Measurements from ENCODE around the gene DPP4. TPM values are rescaled to one million over a fixed set of nuclear protein-coding genes. Genes with fewer than 3 reads are reported as not detected.

DPP4 gene
- total and polyA plus RNA-seq, 8 donors: 28.0 to 105 (median 44.1) TPM

DNA sequence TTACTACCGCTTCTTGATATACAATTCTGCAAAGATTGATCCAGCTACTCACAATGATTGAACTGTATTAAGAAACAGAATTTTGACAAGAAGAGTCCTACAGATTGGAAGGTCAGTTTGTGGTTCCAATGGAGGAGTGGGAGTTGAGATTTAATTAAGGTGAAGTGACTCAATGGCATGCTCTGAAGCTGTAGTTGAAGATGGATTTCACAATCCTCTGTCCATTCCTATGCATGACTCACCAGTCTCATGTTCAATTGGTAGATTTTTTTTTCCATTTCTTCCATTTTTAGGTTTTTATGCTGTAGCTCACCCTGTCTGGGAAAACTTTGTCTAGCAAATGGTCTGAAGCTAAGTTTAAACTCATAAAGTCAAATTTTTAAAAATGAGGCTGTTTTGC, 83.3 kb downstream of the DPP4 start:
- Histone ChIP-seq H3K4me3 (no peak overlapping the region), H3K9me3 (no peaks in the 10 kb centered on the region), H3K36me3 (no peaks in the 10 kb centered on the region), H3K27me3 (no peaks in the 10 kb centered on the region), H3K4me1 (no peaks in the 10 kb centered on the region), H3K27ac (peak overlapping the region in 1 of 2 donors; percentile 46)
- ATAC-seq (peak; percentile 79), DNase-seq (no peak)
- intact Hi-C loops (cut with DNase I): no loop called here
- TF ChIP-seq, protein P1, sequence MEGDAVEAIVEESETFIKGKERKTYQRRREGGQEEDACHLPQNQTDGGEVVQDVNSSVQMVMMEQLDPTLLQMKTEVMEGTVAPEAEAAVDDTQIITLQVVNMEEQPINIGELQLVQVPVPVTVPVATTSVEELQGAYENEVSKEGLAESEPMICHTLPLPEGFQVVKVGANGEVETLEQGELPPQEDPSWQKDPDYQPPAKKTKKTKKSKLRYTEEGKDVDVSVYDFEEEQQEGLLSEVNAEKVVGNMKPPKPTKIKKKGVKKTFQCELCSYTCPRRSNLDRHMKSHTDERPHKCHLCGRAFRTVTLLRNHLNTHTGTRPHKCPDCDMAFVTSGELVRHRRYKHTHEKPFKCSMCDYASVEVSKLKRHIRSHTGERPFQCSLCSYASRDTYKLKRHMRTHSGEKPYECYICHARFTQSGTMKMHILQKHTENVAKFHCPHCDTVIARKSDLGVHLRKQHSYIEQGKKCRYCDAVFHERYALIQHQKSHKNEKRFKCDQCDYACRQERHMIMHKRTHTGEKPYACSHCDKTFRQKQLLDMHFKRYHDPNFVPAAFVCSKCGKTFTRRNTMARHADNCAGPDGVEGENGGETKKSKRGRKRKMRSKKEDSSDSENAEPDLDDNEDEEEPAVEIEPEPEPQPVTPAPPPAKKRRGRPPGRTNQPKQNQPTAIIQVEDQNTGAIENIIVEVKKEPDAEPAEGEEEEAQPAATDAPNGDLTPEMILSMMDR (IDR thresholded peaks at IDR 0.05): no peak

DNA sequence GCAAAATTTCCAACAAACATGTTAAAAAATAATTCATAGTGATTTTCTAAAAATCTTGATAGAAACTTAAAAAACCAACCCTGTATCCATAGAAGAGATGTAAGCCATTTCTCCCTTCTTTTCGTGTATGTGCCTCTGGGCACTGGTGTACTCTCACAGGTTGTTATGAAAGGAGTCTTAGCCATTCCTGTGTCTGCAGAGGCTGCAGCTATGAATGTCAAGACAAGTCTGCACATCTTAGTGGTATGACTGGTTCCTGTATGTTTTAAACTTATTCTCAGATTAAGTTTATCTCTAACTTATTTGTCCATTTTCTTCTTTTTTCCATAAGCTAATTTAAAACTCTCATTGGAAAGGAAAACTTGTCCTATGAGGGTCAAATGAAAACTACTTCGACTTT, 84.0 kb downstream of the DPP4 start:
- H3K9me3 ChIP-seq: no peaks in the 10 kb centered on the region
- ATAC-seq (no peak), DNase-seq (no peak)
- no peaks in the 10 kb centered on the region for H3K4me1 ChIP-seq
- TF ChIP-seq, protein P1 (IDR thresholded peaks at IDR 0.05): no peak
- intact Hi-C loops (cut with DNase I): no loop called here
- H3K4me3 ChIP-seq: no peak overlapping the region
- H3K27ac ChIP-seq: no peak overlapping the region
- H3K27me3 ChIP-seq: no peaks in the 10 kb centered on the region
- H3K36me3 ChIP-seq: no peaks in the 10 kb centered on the region

DNA sequence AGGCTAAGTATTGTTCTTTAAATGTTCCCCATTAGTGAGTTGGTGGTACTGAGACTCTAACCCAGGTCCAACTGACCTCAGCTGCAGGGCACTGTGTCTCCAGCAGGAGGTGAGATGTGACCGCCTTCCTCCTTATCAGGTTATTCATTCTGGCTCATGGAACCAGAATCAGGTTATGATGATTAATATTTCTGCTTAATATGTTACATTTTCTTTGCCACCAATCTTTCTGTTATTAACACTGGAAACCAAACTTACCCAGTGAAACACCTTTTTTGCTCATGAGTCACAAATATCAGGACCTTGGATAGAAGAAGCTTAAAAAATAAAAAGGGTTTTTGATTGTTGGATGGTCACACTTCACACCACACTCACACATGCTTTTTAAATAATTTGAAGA, 85.4 kb downstream of the DPP4 start:
- TF ChIP-seq, protein P1 (IDR thresholded peaks at IDR 0.05): no peak
- ATAC-seq: no peak
- Histone ChIP-seq H3K9me3 (no peaks in the 10 kb centered on the region), H3K4me1 (no peaks in the 10 kb centered on the region), H3K4me3 (no peak overlapping the region), H3K36me3 (no peaks in the 10 kb centered on the region), H3K27ac (no peak overlapping the region), H3K27me3 (no peaks in the 10 kb centered on the region)
- intact Hi-C loops (cut with DNase I): no loop called here
- DNase-seq: no peak

DNA sequence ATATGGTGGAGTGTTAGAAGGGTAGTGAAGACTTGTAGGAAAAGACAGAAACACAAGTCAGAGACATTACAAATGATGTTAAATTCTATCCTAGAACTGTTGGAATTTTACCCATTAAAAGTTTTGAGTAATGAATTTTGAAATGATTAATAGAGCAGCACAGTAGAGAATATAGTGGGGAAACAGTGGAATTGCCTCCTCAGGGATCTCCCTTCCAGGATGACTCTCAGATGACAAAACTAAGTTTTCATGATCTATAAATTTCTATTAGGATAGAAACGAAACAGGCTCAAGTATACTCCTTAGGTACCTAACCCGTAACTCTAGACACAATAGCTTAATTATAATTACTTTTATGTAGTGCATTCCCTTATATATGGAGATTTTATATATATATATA, 86.7 kb downstream of the DPP4 start:
- ATAC-seq (no peak), DNase-seq (no peak)
- Histone ChIP-seq H3K36me3 (no peaks in the 10 kb centered on the region), H3K4me1 (no peaks in the 10 kb centered on the region), H3K9me3 (no peaks in the 10 kb centered on the region), H3K27ac (no peak overlapping the region), H3K27me3 (no peaks in the 10 kb centered on the region), H3K4me3 (no peak overlapping the region)
- intact Hi-C loops (cut with DNase I): no loop called here
- TF ChIP-seq, protein P1 (IDR thresholded peaks at IDR 0.05): no peak

DNA sequence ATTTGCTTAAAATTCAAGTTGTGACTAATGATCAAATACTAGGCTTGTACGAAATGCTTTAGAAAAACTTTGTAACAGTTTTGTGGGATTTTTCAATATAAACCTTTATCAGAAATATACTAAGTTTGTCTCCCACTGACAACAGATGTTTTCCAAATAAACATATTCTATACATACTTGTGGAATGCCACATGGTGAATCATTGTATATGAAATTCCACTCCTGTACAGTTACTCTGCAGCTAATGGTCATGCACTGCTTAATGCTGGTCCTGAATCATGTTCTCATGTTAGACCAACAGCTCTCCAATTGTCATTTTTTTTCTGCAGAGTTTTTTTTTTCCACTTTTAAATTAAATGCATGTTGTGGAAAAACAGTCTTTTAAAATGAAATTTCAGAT, 90.1 kb downstream of the DPP4 start:
- no peak overlapping the region for H3K4me3 ChIP-seq
- no peak for DNase-seq
- no peaks in the 10 kb centered on the region for H3K27me3 ChIP-seq
- no peaks in the 10 kb centered on the region for H3K36me3 ChIP-seq
- H3K9me3 ChIP-seq: no peaks in the 10 kb centered on the region
- no peak for ATAC-seq
- TF ChIP-seq, protein P1 (IDR thresholded peaks at IDR 0.05): no peak
- peaks cover 0 to 4% of the 10 kb centered on the region in 2 donors for H3K4me1 ChIP-seq
- H3K27ac ChIP-seq: no peak overlapping the region
- intact Hi-C loops (cut with DNase I): no loop called here

All from left lung (tissue), 10 donors.